Fibroblast of pulmonary artery (primary cell): ENCODE data around the gene MLST8.
A peak's percentile ranks its signal among the peaks of the same experiment; 100 is the strongest.

Source experiments
- DNase-seq: peaks from one replicate; pipeline ENCODE4 v3.0.0-alpha.2; 2010; ENCODE audit warnings: low read depth
- H3K4me3 ChIP-seq: replicated peaks from 2 replicates; pipeline ENCODE4 v1.5.1; 2011; ENCODE audit warnings: low read depth, mild to moderate bottlenecking, control low read depth, low read length, moderate library complexity
- CTCF ChIP-seq: IDR thresholded peaks from 2 replicates; pipeline ENCODE4 v1.5.1; 2011; ENCODE audit warnings: mild to moderate bottlenecking, control low read depth, low read length, inconsistent platforms; ENCODE audit errors: missing control alignments

MLST8 gene

GRCh38 chr16:2159175-2159838, 45.9 kb upstream of the MLST8 start:
- H3K4me3 ChIP-seq, result no peak overlapping the region
- DNase-seq, result peak; percentile 85
- no peak for TF ChIP-seq CTCF

GRCh38 chr16:2160915-2161551, 44.2 kb upstream of the MLST8 start:
- no peak overlapping the region for H3K4me3 ChIP-seq
- peak; percentile 39 for DNase-seq
- TF ChIP-seq CTCF, result no peak

GRCh38 chr16:2161911-2162310, 43.3 kb upstream of the MLST8 start:
- DNase-seq, result no peak
- no peak for TF ChIP-seq CTCF
- no peak overlapping the region for H3K4me3 ChIP-seq

GRCh38 chr16:2162676-2163118, 42.6 kb upstream of the MLST8 start:
- no peak for TF ChIP-seq CTCF
- H3K4me3 ChIP-seq, result no peak overlapping the region
- no peak for DNase-seq

- TF ChIP-seq CTCF, result no peak
- DNase-seq, result no peak
- H3K4me3 ChIP-seq, result no peak overlapping the region
Observed at GRCh38 chr16:2163211-2163881, 41.9 kb upstream of the MLST8 start.

GRCh38 chr16:2165861-2166260, 39.4 kb upstream of the MLST8 start:
- no peak for DNase-seq
- TF ChIP-seq CTCF, result no peak
- no peak overlapping the region for H3K4me3 ChIP-seq
